Measurements from ENCODE around the gene CMTM5.
"Not testable (repeated sequence)": the region's sequence is repeated elsewhere in the genome, so short reads cannot be mapped to it uniquely, and the experiment has no call there.

Gene CMTM5

GRCh38 chr14:23415821-23416778 is 39.3 kb downstream of the CMTM5 start:
- no peak for DNase-seq

GRCh38 chr14:23416801-23417200 is 40.0 kb downstream of the CMTM5 start:
- no peak for DNase-seq

- not testable (repeated sequence) for DNase-seq
Measured at GRCh38 chr14:23417269-23417668, 40.4 kb downstream of the CMTM5 start.

- no peak for DNase-seq
Measured at GRCh38 chr14:23418021-23418420, 41.2 kb downstream of the CMTM5 start.

GRCh38 chr14:23419646-23420045 is 42.8 kb downstream of the CMTM5 start:
- not testable (repeated sequence) for DNase-seq

- no peak for DNase-seq
Measured at GRCh38 chr14:23421594-23421993, 44.7 kb downstream of the CMTM5 start.

GRCh38 chr14:23423657-23424056 is 46.8 kb downstream of the CMTM5 start:
- no peak for DNase-seq

GRCh38 chr14:23425169-23425568 is 48.3 kb downstream of the CMTM5 start:
- no peak for DNase-seq

- not testable (repeated sequence) for DNase-seq
Measured at GRCh38 chr14:23425798-23426197, 49.0 kb downstream of the CMTM5 start.

- peak; percentile 21 for DNase-seq
Measured at GRCh38 chr14:23428686-23429495, 52.0 kb downstream of the CMTM5 start.

Data from right forelimb (tissue), 1 donor.